ENCODE data around the gene THNSL1.

DNA sequence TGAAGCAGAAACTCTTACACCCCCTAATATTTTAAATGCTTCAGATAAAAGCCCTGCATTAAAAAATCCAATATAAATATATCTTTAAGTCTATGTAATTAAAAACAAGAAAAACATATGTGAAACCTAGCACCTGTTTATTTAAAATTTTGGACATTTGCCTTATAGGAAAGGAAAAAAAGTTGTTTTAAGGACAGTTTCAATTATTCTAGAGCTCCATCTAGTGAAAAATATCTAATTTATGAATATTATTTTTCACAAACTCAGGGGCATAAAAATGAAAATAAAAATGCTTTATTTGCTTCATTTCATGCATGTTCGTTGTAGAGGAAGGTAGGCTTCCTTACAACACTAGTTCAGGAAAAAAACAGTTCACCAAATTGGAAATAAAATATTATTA is 26.5 kb upstream of the THNSL1 start:
- TF ChIP-seq, protein P1, sequence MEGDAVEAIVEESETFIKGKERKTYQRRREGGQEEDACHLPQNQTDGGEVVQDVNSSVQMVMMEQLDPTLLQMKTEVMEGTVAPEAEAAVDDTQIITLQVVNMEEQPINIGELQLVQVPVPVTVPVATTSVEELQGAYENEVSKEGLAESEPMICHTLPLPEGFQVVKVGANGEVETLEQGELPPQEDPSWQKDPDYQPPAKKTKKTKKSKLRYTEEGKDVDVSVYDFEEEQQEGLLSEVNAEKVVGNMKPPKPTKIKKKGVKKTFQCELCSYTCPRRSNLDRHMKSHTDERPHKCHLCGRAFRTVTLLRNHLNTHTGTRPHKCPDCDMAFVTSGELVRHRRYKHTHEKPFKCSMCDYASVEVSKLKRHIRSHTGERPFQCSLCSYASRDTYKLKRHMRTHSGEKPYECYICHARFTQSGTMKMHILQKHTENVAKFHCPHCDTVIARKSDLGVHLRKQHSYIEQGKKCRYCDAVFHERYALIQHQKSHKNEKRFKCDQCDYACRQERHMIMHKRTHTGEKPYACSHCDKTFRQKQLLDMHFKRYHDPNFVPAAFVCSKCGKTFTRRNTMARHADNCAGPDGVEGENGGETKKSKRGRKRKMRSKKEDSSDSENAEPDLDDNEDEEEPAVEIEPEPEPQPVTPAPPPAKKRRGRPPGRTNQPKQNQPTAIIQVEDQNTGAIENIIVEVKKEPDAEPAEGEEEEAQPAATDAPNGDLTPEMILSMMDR (IDR thresholded peaks at IDR 0.05 in 2 of 3, conservative IDR thresholded peaks at IDR 0.05 in 1 of 3; ENCODE audit: insufficient read depth in 2 of 3, low read depth in 1 of 3, low read length in 3 of 3) = peak in 1 of 3 experiments; percentile 31; a peak in 2 of 6 replicates
- TF ChIP-seq, protein P2, sequence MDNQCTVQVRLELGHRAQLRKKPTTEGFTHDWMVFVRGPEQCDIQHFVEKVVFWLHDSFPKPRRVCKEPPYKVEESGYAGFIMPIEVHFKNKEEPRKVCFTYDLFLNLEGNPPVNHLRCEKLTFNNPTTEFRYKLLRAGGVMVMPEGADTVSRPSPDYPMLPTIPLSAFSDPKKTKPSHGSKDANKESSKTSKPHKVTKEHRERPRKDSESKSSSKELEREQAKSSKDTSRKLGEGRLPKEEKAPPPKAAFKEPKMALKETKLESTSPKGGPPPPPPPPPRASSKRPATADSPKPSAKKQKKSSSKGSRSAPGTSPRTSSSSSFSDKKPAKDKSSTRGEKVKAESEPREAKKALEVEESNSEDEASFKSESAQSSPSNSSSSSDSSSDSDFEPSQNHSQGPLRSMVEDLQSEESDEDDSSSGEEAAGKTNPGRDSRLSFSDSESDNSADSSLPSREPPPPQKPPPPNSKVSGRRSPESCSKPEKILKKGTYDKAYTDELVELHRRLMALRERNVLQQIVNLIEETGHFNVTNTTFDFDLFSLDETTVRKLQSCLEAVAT (IDR thresholded peaks at IDR 0.05) = no peak
- no peak for TF ChIP-seq EZH2 (IDR thresholded peaks at IDR 0.05; ENCODE audit: borderline replicate concordance, low read depth, low read length)
- TF ChIP-seq ZNF274 (IDR thresholded peaks at IDR 0.05; ENCODE audit: borderline replicate concordance, low read depth, low read length) = no peak
- TF ChIP-seq, protein P3, sequence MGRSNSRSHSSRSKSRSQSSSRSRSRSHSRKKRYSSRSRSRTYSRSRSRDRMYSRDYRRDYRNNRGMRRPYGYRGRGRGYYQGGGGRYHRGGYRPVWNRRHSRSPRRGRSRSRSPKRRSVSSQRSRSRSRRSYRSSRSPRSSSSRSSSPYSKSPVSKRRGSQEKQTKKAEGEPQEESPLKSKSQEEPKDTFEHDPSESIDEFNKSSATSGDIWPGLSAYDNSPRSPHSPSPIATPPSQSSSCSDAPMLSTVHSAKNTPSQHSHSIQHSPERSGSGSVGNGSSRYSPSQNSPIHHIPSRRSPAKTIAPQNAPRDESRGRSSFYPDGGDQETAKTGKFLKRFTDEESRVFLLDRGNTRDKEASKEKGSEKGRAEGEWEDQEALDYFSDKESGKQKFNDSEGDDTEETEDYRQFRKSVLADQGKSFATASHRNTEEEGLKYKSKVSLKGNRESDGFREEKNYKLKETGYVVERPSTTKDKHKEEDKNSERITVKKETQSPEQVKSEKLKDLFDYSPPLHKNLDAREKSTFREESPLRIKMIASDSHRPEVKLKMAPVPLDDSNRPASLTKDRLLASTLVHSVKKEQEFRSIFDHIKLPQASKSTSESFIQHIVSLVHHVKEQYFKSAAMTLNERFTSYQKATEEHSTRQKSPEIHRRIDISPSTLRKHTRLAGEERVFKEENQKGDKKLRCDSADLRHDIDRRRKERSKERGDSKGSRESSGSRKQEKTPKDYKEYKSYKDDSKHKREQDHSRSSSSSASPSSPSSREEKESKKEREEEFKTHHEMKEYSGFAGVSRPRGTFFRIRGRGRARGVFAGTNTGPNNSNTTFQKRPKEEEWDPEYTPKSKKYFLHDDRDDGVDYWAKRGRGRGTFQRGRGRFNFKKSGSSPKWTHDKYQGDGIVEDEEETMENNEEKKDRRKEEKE (IDR thresholded peaks at IDR 0.05; ENCODE audit: borderline replicate concordance in 1 of 2, control insufficient read depth in 1 of 2, low read depth in 2 of 2, low read length in 1 of 2) = no peak
- TF ChIP-seq KAT8 (IDR thresholded peaks at IDR 0.05; ENCODE audit: low read depth) = no peak
- TF ChIP-seq ZNF23 (CRISPR knock-in tag; IDR thresholded peaks at IDR 0.05) = no peak
- no peak for TF ChIP-seq FOXK1 (CRISPR knock-in tag; IDR thresholded peaks at IDR 0.05; ENCODE audit: borderline replicate concordance)
- TF ChIP-seq RCOR1 (IDR thresholded peaks at IDR 0.05; ENCODE audit: borderline replicate concordance in 1 of 2, low read depth in 2 of 2, low read length in 2 of 2) = no peak
- TF ChIP-seq RAD21 (CRISPR knock-in tag; conservative IDR thresholded peaks at IDR 0.05 in 1 of 2, IDR thresholded peaks at IDR 0.05 in 1 of 2) = peak; percentile 20 to 52; a peak in 3 of 4 replicates
- TF ChIP-seq, protein P4, sequence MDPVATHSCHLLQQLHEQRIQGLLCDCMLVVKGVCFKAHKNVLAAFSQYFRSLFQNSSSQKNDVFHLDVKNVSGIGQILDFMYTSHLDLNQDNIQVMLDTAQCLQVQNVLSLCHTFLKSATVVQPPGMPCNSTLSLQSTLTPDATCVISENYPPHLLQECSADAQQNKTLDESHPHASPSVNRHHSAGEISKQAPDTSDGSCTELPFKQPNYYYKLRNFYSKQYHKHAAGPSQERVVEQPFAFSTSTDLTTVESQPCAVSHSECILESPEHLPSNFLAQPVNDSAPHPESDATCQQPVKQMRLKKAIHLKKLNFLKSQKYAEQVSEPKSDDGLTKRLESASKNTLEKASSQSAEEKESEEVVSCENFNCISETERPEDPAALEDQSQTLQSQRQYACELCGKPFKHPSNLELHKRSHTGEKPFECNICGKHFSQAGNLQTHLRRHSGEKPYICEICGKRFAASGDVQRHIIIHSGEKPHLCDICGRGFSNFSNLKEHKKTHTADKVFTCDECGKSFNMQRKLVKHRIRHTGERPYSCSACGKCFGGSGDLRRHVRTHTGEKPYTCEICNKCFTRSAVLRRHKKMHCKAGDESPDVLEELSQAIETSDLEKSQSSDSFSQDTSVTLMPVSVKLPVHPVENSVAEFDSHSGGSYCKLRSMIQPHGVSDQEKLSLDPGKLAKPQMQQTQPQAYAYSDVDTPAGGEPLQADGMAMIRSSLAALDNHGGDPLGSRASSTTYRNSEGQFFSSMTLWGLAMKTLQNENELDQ (CRISPR knock-in tag; IDR thresholded peaks at IDR 0.05; ENCODE audit: borderline replicate concordance) = no peak
